ENCODE results near the gene GPX7.

Gene GPX7

GRCh38 chr1:52600533-52601179 is 1.5 kb upstream of the GPX7 start:
- TF ChIP-seq POLR2AphosphoS5 (IDR thresholded peaks at IDR 0.05; ENCODE audit: low read depth, low read length) (no peak), POLR2A (IDR thresholded peaks at IDR 0.05; ENCODE audit: low read depth, low read length) (no peak), TAF1 (IDR thresholded peaks at IDR 0.05; ENCODE audit: low read depth, low read length) (no peak), SPI1 (IDR thresholded peaks at IDR 0.05; ENCODE audit: low read depth, low read length) (no peak), PAX5 (IDR thresholded peaks at IDR 0.05; ENCODE audit: insufficient read depth, low read length, severe bottlenecking) (no peak), POU2F2 (IDR thresholded peaks at IDR 0.05; ENCODE audit: low read depth, low read length) (no peak)
- DNase-seq (ENCODE audit: insufficient read length, low spot score) = no peak
- no peak for FAIRE-seq

- DNase-seq (ENCODE audit: insufficient read length, low spot score) (no peak), FAIRE-seq (peak; percentile 78)
- TF ChIP-seq SPI1 (IDR thresholded peaks at IDR 0.05; ENCODE audit: low read depth, low read length) (no peak), POLR2A (IDR thresholded peaks at IDR 0.05; ENCODE audit: low read depth, low read length) (no peak), PAX5 (IDR thresholded peaks at IDR 0.05; ENCODE audit: insufficient read depth, low read length, severe bottlenecking) (no peak), POU2F2 (IDR thresholded peaks at IDR 0.05; ENCODE audit: low read depth, low read length) (no peak), TAF1 (IDR thresholded peaks at IDR 0.05; ENCODE audit: low read depth, low read length) (no peak), POLR2AphosphoS5 (IDR thresholded peaks at IDR 0.05; ENCODE audit: low read depth, low read length) (no peak)
Observed at GRCh38 chr1:52601519-52601918, 652 bp upstream of the GPX7 start.

GRCh38 chr1:52602856-52603600 is 857 bp downstream of the GPX7 start:
- DNase-seq (ENCODE audit: insufficient read length, low spot score) = peak; percentile 41
- peak; percentile 81 for FAIRE-seq
- TF ChIP-seq POLR2A (IDR thresholded peaks at IDR 0.05; ENCODE audit: low read depth, low read length) (no peak), TAF1 (IDR thresholded peaks at IDR 0.05; ENCODE audit: low read depth, low read length) (no peak)

GRCh38 chr1:52603630-52604029 is 1.5 kb downstream of the GPX7 start:
- FAIRE-seq (peak; percentile 13), DNase-seq (ENCODE audit: insufficient read length, low spot score) (no peak)
- TF ChIP-seq POLR2A (IDR thresholded peaks at IDR 0.05; ENCODE audit: low read depth, low read length) = no peak
- no peak for TF ChIP-seq SPI1 (IDR thresholded peaks at IDR 0.05; ENCODE audit: low read depth, low read length)
- TF ChIP-seq POU2F2 (IDR thresholded peaks at IDR 0.05; ENCODE audit: low read depth, low read length) = no peak
- no peak for TF ChIP-seq PAX5 (IDR thresholded peaks at IDR 0.05; ENCODE audit: insufficient read depth, low read length, severe bottlenecking)

GRCh38 chr1:52604063-52604770 is 2.0 kb downstream of the GPX7 start:
- peak; percentile 76 for FAIRE-seq
- no peak for DNase-seq (ENCODE audit: insufficient read length, low spot score)
- TF ChIP-seq SPI1 (IDR thresholded peaks at IDR 0.05; ENCODE audit: low read depth, low read length) (peak; percentile 78), POLR2A (IDR thresholded peaks at IDR 0.05; ENCODE audit: low read depth, low read length) (no peak)

- TF ChIP-seq POU2F2 (IDR thresholded peaks at IDR 0.05; ENCODE audit: low read depth, low read length) (no peak), SPI1 (IDR thresholded peaks at IDR 0.05; ENCODE audit: low read depth, low read length) (no peak)
- no peak for DNase-seq (ENCODE audit: insufficient read length, low spot score)
- FAIRE-seq = no peak
Observed at GRCh38 chr1:52613636-52614373, 11.6 kb downstream of the GPX7 start.

- FAIRE-seq (no peak), DNase-seq (ENCODE audit: insufficient read length, low spot score) (no peak)
- TF ChIP-seq TAF1 (IDR thresholded peaks at IDR 0.05; ENCODE audit: low read depth, low read length) (no peak), PAX5 (IDR thresholded peaks at IDR 0.05; ENCODE audit: insufficient read depth, low read length, severe bottlenecking) (no peak), POLR2AphosphoS5 (IDR thresholded peaks at IDR 0.05; ENCODE audit: low read depth, low read length) (no peak), POU2F2 (IDR thresholded peaks at IDR 0.05; ENCODE audit: low read depth, low read length) (no peak), SPI1 (IDR thresholded peaks at IDR 0.05; ENCODE audit: low read depth, low read length) (no peak)
Observed at GRCh38 chr1:52614671-52615070, 12.5 kb downstream of the GPX7 start.

- no peak for TF ChIP-seq PAX5 (IDR thresholded peaks at IDR 0.05; ENCODE audit: insufficient read depth, low read length, severe bottlenecking)
- TF ChIP-seq POLR2AphosphoS5 (IDR thresholded peaks at IDR 0.05; ENCODE audit: low read depth, low read length) = no peak
- TF ChIP-seq POLR2A (IDR thresholded peaks at IDR 0.05; ENCODE audit: low read depth, low read length) = no peak
- no peak for TF ChIP-seq TAF1 (IDR thresholded peaks at IDR 0.05; ENCODE audit: low read depth, low read length)
- TF ChIP-seq SPI1 (IDR thresholded peaks at IDR 0.05; ENCODE audit: low read depth, low read length) = no peak
- FAIRE-seq (no peak), DNase-seq (ENCODE audit: insufficient read length, low spot score) (no peak)
Observed at GRCh38 chr1:52615489-52616042, 13.4 kb downstream of the GPX7 start.

- FAIRE-seq = no peak
- DNase-seq (ENCODE audit: insufficient read length, low spot score) = no peak
- no peak for TF ChIP-seq POLR2A (IDR thresholded peaks at IDR 0.05; ENCODE audit: low read depth, low read length)
- TF ChIP-seq POLR2AphosphoS5 (IDR thresholded peaks at IDR 0.05; ENCODE audit: low read depth, low read length) = no peak
- no peak for TF ChIP-seq SPI1 (IDR thresholded peaks at IDR 0.05; ENCODE audit: low read depth, low read length)
- no peak for TF ChIP-seq PAX5 (IDR thresholded peaks at IDR 0.05; ENCODE audit: insufficient read depth, low read length, severe bottlenecking)
- TF ChIP-seq TAF1 (IDR thresholded peaks at IDR 0.05; ENCODE audit: low read depth, low read length) = no peak
- no peak for TF ChIP-seq POU2F2 (IDR thresholded peaks at IDR 0.05; ENCODE audit: low read depth, low read length)
Observed at GRCh38 chr1:52621950-52622349, 19.8 kb downstream of the GPX7 start.

All from GM12891 (cell line).